Measurements from ENCODE around the gene IL3RA.

Gene IL3RA

DNA sequence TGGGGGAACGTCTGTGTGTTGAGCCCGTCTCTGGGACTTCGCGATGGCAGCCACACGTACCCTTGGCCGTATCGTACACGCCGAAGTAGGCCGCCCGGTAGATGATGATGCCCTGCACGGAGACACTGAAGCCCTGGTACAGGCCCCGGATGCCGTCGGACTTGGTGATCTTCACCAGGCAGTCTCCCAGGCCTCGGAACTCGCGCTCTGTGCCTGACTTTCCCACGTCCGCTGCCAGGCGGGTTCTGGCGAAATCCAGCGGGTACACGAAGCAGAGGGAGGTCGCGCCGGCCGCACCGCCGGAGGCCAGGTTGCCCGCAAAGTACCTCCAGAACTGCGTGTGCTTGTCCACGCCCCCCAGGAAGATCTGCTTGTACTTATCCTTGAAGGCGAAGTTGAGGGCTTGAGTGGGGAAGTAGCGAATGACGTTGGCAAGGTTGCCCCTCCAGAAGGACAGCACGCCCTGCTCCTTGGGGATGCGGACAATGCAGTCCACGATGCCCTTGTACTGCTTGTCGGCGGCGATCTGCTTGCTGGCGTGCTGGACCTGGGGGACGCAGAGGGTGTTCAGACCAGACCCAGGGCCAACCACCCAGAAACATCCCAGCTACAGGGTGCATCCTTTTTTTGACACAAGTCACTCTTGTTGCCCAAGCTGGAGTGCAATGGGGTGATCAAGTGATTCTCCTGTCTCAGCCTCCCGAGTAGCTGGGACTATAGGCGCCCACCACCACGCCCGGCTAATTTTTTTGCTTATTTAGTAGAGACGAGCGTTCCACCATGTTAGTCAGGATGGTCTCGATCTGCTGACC lies 52.8 kb downstream of the IL3RA start:
- Histone ChIP-seq H3K4me3 (ENCODE audit: low read length in 2 of 2) (peak overlapping the region in 1 of 2 donors; percentile 55), H2AFZ (ENCODE audit: low read length) (no peak overlapping the region), H3K79me1 (ENCODE audit: low read depth, low read length) (peaks cover 34% of the 10 kb centered on the region), H3K27me3 (ENCODE audit: control insufficient read depth in 3 of 3, insufficient read depth in 3 of 3, low read depth in 1 of 3, low read length in 3 of 3) (no peaks in the 10 kb centered on the region), H3K9me3 (replicated peaks in 1 of 2; ENCODE audit: control insufficient read depth in 2 of 2, insufficient read depth in 1 of 2, low read depth in 1 of 2, low read length in 2 of 2) (no peaks in the 10 kb centered on the region), H3K9ac (ENCODE audit: low read depth, low read length, poor library complexity) (peak overlapping the region; percentile 44), H3K4ac (ENCODE audit: low read length) (no peak overlapping the region), H3K4me1 (ENCODE audit: control insufficient read depth in 2 of 2, insufficient read depth in 1 of 2, low read depth in 1 of 2, low read length in 2 of 2) (peaks cover 3 to 7% of the 10 kb centered on the region in 2 donors), H2BK120ac (ENCODE audit: low read depth, low read length) (no peak overlapping the region), H4K91ac (ENCODE audit: low read depth, low read length, poor library complexity) (no peak overlapping the region), H2BK12ac (ENCODE audit: low read length) (no peak overlapping the region), H2BK15ac (ENCODE audit: low read length) (no peak overlapping the region), H3K36me3 (replicated peaks in 1 of 2; ENCODE audit: control insufficient read depth in 2 of 2, insufficient read depth in 2 of 2, low read length in 2 of 2) (peaks cover 58 to 70% of the 10 kb centered on the region in 2 donors), H2AK5ac (ENCODE audit: low read depth, low read length) (no peak overlapping the region), H4K8ac (ENCODE audit: low read depth, low read length) (no peak overlapping the region), H2BK5ac (ENCODE audit: low read length) (no peak overlapping the region), H3K18ac (ENCODE audit: low read length) (peak overlapping the region; percentile 71), H3K4me2 (ENCODE audit: insufficient read depth, low read length, poor library complexity, severe bottlenecking) (no peak overlapping the region), H3K27ac (replicated peaks; ENCODE audit: low read length) (no peak overlapping the region), H3K14ac (ENCODE audit: low read length) (peak overlapping the region; percentile 38), H3K23ac (ENCODE audit: low read depth, low read length, poor library complexity) (peak overlapping the region; percentile 93)
- no CpG with 5 or more reads among the region's 51 CpGs for WGBS, 2 donors (ENCODE audit: extremely low coverage in 2 of 2, insufficient read length in 2 of 2, insufficient replicate concordance in 1 of 2)
- no peak for DNase-seq (ENCODE audit: low spot score)

DNA sequence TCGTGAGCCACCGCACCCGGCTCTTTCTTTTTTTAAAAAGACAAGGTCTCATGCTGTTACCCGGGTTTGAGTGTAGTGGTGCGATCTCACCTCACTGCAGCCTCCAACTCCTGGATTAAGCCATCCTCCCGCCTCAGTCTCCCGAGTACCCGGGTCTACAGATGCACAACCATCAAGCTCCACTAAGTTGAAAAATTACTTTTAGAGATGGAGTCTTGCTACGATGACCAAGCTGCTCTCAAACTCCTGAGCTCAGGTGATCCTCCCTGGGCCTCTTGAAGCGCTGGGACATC lies 53.4 kb downstream of the IL3RA start:
- Histone ChIP-seq H2BK120ac (ENCODE audit: low read depth, low read length) (no peak overlapping the region), H3K9ac (ENCODE audit: low read depth, low read length, poor library complexity) (no peak overlapping the region), H2BK5ac (ENCODE audit: low read length) (no peak overlapping the region), H3K4ac (ENCODE audit: low read length) (no peak overlapping the region), H2AFZ (ENCODE audit: low read length) (no peak overlapping the region), H3K4me1 (ENCODE audit: control insufficient read depth in 2 of 2, insufficient read depth in 1 of 2, low read depth in 1 of 2, low read length in 2 of 2) (peaks cover 3 to 9% of the 10 kb centered on the region in 2 donors), H2BK12ac (ENCODE audit: low read length) (no peak overlapping the region), H3K9me3 (replicated peaks in 1 of 2; ENCODE audit: control insufficient read depth in 2 of 2, insufficient read depth in 1 of 2, low read depth in 1 of 2, low read length in 2 of 2) (no peaks in the 10 kb centered on the region), H3K23ac (ENCODE audit: low read depth, low read length, poor library complexity) (no peak overlapping the region), H2BK15ac (ENCODE audit: low read length) (no peak overlapping the region), H3K36me3 (replicated peaks in 1 of 2; ENCODE audit: control insufficient read depth in 2 of 2, insufficient read depth in 2 of 2, low read length in 2 of 2) (peaks cover 54 to 65% of the 10 kb centered on the region in 2 donors), H3K4me2 (ENCODE audit: insufficient read depth, low read length, poor library complexity, severe bottlenecking) (no peak overlapping the region), H4K8ac (ENCODE audit: low read depth, low read length) (no peak overlapping the region), H3K27me3 (ENCODE audit: control insufficient read depth in 3 of 3, insufficient read depth in 3 of 3, low read depth in 1 of 3, low read length in 3 of 3) (no peaks in the 10 kb centered on the region), H2AK5ac (ENCODE audit: low read depth, low read length) (no peak overlapping the region), H3K4me3 (ENCODE audit: low read length in 2 of 2) (no peak overlapping the region), H4K91ac (ENCODE audit: low read depth, low read length, poor library complexity) (no peak overlapping the region), H3K79me1 (ENCODE audit: low read depth, low read length) (peaks cover 37% of the 10 kb centered on the region), H3K14ac (ENCODE audit: low read length) (no peak overlapping the region), H3K18ac (ENCODE audit: low read length) (no peak overlapping the region), H3K27ac (replicated peaks; ENCODE audit: low read length) (no peak overlapping the region)
- no CpG with 5 or more reads among the region's 10 CpGs for WGBS, 2 donors (ENCODE audit: extremely low coverage in 2 of 2, insufficient read length in 2 of 2, insufficient replicate concordance in 1 of 2)
- DNase-seq (ENCODE audit: low spot score) = no peak

DNA sequence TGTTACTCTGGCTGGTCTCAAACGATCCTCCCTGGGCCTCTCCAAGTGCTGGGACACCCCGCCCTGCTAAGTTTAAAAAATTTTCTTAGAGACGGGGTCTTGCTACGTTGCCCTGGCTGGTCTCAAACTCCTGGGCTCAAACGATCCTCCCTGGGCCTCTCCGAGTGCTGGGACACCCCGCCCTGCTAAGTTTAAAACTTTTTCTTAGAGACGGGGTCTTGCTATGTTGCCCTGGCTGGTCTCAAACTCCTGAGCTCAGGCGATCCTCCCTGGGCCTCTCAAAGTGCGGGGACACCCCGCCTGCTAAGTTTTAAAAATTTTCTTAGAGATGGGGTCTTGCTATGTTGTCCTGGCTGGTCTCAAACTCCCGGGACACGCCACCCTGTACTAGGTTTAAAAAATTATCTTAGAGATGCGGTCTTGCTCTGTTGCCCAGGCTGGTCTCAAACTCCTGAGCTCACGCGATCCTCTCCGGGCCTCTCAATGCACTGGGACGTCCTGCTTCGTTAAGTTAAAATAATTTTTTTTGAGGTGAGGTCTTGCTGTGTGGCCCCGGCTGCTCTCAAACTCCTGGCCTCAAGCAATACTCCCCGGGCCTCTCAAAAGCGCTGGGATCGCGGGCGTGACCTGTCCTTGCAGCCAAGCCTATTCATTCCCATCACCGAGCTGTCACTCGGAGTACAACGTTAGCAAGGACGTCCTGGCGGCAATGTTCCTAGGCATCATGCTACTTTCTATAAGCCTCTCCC lies 54.2 kb downstream of the IL3RA start:
- H3K27ac ChIP-seq (replicated peaks; ENCODE audit: low read length) = no peak overlapping the region
- peak overlapping the region; percentile 82 for H3K9ac ChIP-seq (ENCODE audit: low read depth, low read length, poor library complexity)
- no peak overlapping the region for H3K23ac ChIP-seq (ENCODE audit: low read depth, low read length, poor library complexity)
- H3K4me2 ChIP-seq (ENCODE audit: insufficient read depth, low read length, poor library complexity, severe bottlenecking) = peak overlapping the region; percentile 82
- no peak overlapping the region for H2BK15ac ChIP-seq (ENCODE audit: low read length)
- H2BK120ac ChIP-seq (ENCODE audit: low read depth, low read length) = no peak overlapping the region
- H4K8ac ChIP-seq (ENCODE audit: low read depth, low read length) = no peak overlapping the region
- peaks cover 43% of the 10 kb centered on the region for H3K79me1 ChIP-seq (ENCODE audit: low read depth, low read length)
- H3K4me3 ChIP-seq (ENCODE audit: low read length in 2 of 2) = peak overlapping the region; percentile 99 to 100
- H3K36me3 ChIP-seq (replicated peaks in 1 of 2; ENCODE audit: control insufficient read depth in 2 of 2, insufficient read depth in 2 of 2, low read length in 2 of 2) = peaks cover 49 to 65% of the 10 kb centered on the region in 2 donors
- no peak overlapping the region for H2BK5ac ChIP-seq (ENCODE audit: low read length)
- no peak overlapping the region for H2AFZ ChIP-seq (ENCODE audit: low read length)
- no peak overlapping the region for H4K91ac ChIP-seq (ENCODE audit: low read depth, low read length, poor library complexity)
- H3K27me3 ChIP-seq (ENCODE audit: control insufficient read depth in 3 of 3, insufficient read depth in 3 of 3, low read depth in 1 of 3, low read length in 3 of 3) = no peaks in the 10 kb centered on the region
- no peak overlapping the region for H3K18ac ChIP-seq (ENCODE audit: low read length)
- no peaks in the 10 kb centered on the region for H3K9me3 ChIP-seq (replicated peaks in 1 of 2; ENCODE audit: control insufficient read depth in 2 of 2, insufficient read depth in 1 of 2, low read depth in 1 of 2, low read length in 2 of 2)
- no peak overlapping the region for H2AK5ac ChIP-seq (ENCODE audit: low read depth, low read length)
- WGBS, 2 donors (ENCODE audit: extremely low coverage in 2 of 2, insufficient read length in 2 of 2, insufficient replicate concordance in 1 of 2) = no CpG with 5 or more reads among the region's 30 CpGs
- H3K4ac ChIP-seq (ENCODE audit: low read length) = no peak overlapping the region
- no peak for DNase-seq (ENCODE audit: low spot score)
- H2BK12ac ChIP-seq (ENCODE audit: low read length) = no peak overlapping the region
- peaks cover 3 to 9% of the 10 kb centered on the region in 2 donors for H3K4me1 ChIP-seq (ENCODE audit: control insufficient read depth in 2 of 2, insufficient read depth in 1 of 2, low read depth in 1 of 2, low read length in 2 of 2)
- no peak overlapping the region for H3K14ac ChIP-seq (ENCODE audit: low read length)

DNA sequence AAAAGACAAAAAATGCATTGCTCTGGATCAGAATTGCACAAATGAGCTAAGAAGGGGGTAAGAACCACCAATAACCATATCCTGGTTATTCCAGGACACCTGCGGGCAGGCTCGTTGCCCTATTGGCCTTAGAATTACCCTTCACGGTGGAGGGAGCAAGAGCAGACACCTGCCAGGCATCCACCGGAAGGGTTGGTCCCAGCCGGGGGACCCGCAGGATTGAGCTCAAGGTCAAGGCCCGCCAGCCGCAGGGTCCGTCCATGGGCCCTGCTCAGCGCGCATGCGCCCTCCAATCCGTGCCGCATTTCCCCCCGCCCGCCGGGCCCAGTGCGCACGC lies 54.8 kb downstream of the IL3RA start:
- H3K36me3 ChIP-seq (replicated peaks in 1 of 2; ENCODE audit: control insufficient read depth in 2 of 2, insufficient read depth in 2 of 2, low read length in 2 of 2) = peaks cover 46 to 65% of the 10 kb centered on the region in 2 donors

More for the DNA sequence above, 54.8 kb downstream of the IL3RA start:
- peak; percentile 87 for DNase-seq (ENCODE audit: low spot score)
- peak overlapping the region; percentile 82 for H3K9ac ChIP-seq (ENCODE audit: low read depth, low read length, poor library complexity)
- no CpG with 5 or more reads among the region's 19 CpGs for WGBS, 2 donors (ENCODE audit: extremely low coverage in 2 of 2, insufficient read length in 2 of 2, insufficient replicate concordance in 1 of 2)
- peak overlapping the region; percentile 94 for H2AFZ ChIP-seq (ENCODE audit: low read length)
- H3K18ac ChIP-seq (ENCODE audit: low read length) = peak overlapping the region; percentile 20
- H3K14ac ChIP-seq (ENCODE audit: low read length) = no peak overlapping the region
- peaks cover 3 to 9% of the 10 kb centered on the region in 2 donors for H3K4me1 ChIP-seq (ENCODE audit: control insufficient read depth in 2 of 2, insufficient read depth in 1 of 2, low read depth in 1 of 2, low read length in 2 of 2)
- no peak overlapping the region for H4K91ac ChIP-seq (ENCODE audit: low read depth, low read length, poor library complexity)
- H2AK5ac ChIP-seq (ENCODE audit: low read depth, low read length) = no peak overlapping the region
- no peak overlapping the region for H3K4ac ChIP-seq (ENCODE audit: low read length)
- no peak overlapping the region for H3K27ac ChIP-seq (replicated peaks; ENCODE audit: low read length)
- H3K9me3 ChIP-seq (replicated peaks in 1 of 2; ENCODE audit: control insufficient read depth in 2 of 2, insufficient read depth in 1 of 2, low read depth in 1 of 2, low read length in 2 of 2) = no peaks in the 10 kb centered on the region
- H2BK15ac ChIP-seq (ENCODE audit: low read length) = no peak overlapping the region
- no peak overlapping the region for H2BK12ac ChIP-seq (ENCODE audit: low read length)
- peak overlapping the region; percentile 99 to 100 for H3K4me3 ChIP-seq (ENCODE audit: low read length in 2 of 2)
- H4K8ac ChIP-seq (ENCODE audit: low read depth, low read length) = no peak overlapping the region
- H3K27me3 ChIP-seq (ENCODE audit: control insufficient read depth in 3 of 3, insufficient read depth in 3 of 3, low read depth in 1 of 3, low read length in 3 of 3) = no peaks in the 10 kb centered on the region
- peak overlapping the region; percentile 99 for H3K23ac ChIP-seq (ENCODE audit: low read depth, low read length, poor library complexity)
- peak overlapping the region; percentile 93 for H2BK5ac ChIP-seq (ENCODE audit: low read length)
- H3K79me1 ChIP-seq (ENCODE audit: low read depth, low read length) = peaks cover 45% of the 10 kb centered on the region
- no peak overlapping the region for H2BK120ac ChIP-seq (ENCODE audit: low read depth, low read length)
- peak overlapping the region; percentile 82 for H3K4me2 ChIP-seq (ENCODE audit: insufficient read depth, low read length, poor library complexity, severe bottlenecking)

Measured in neuronal stem cell (in vitro differentiated cells).